ENCODE measurements around the gene AHRR.

DNA sequence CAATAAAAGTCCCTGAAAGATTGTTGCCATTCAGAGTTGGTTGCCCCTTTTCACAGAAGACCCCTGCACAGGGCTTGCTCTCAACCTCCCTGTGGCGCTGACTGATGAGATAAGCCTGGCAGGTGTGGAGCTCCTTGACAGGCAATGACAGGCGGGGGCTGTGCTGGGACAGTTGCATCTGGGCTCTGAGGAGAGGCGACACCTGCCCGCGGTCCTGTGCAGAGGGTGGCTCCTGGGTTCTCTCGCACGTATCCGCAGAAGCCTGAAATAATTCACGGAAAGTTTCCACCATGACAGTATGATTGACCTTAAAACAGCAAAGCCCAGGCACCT is 101.7 kb downstream of the AHRR start:
- TF ChIP-seq, protein P1, sequence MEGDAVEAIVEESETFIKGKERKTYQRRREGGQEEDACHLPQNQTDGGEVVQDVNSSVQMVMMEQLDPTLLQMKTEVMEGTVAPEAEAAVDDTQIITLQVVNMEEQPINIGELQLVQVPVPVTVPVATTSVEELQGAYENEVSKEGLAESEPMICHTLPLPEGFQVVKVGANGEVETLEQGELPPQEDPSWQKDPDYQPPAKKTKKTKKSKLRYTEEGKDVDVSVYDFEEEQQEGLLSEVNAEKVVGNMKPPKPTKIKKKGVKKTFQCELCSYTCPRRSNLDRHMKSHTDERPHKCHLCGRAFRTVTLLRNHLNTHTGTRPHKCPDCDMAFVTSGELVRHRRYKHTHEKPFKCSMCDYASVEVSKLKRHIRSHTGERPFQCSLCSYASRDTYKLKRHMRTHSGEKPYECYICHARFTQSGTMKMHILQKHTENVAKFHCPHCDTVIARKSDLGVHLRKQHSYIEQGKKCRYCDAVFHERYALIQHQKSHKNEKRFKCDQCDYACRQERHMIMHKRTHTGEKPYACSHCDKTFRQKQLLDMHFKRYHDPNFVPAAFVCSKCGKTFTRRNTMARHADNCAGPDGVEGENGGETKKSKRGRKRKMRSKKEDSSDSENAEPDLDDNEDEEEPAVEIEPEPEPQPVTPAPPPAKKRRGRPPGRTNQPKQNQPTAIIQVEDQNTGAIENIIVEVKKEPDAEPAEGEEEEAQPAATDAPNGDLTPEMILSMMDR (conservative IDR thresholded peaks at IDR 0.05; ENCODE audit: low read depth, low read length): no peak
- no peak for TF ChIP-seq EZH2 (IDR thresholded peaks at IDR 0.05; ENCODE audit: low read length, unreplicated experiment)
